ENCODE data around the gene TAAR1.

DNA sequence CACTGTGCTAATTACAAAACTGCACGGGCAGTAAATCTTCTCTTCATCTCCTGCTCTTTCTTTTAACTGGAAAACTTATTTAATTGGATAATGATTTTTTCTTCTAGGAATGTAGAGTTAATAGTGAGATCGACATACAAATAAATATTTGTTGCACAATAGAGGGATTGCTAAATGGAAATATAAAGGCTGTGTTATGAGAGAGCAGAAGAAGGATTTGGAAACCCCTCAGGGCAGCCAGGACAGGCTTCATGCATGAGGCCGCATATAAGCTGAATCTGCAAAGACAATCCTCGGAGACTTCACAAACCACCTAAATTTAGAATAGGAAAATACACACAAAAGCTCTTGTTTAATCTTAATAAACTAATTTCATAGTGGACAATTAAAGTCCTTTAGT lies 2.9 kb upstream of the TAAR1 start:
- TF ChIP-seq, protein P1, sequence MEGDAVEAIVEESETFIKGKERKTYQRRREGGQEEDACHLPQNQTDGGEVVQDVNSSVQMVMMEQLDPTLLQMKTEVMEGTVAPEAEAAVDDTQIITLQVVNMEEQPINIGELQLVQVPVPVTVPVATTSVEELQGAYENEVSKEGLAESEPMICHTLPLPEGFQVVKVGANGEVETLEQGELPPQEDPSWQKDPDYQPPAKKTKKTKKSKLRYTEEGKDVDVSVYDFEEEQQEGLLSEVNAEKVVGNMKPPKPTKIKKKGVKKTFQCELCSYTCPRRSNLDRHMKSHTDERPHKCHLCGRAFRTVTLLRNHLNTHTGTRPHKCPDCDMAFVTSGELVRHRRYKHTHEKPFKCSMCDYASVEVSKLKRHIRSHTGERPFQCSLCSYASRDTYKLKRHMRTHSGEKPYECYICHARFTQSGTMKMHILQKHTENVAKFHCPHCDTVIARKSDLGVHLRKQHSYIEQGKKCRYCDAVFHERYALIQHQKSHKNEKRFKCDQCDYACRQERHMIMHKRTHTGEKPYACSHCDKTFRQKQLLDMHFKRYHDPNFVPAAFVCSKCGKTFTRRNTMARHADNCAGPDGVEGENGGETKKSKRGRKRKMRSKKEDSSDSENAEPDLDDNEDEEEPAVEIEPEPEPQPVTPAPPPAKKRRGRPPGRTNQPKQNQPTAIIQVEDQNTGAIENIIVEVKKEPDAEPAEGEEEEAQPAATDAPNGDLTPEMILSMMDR (IDR thresholded peaks at IDR 0.05), result no peak
- no peak for TF ChIP-seq POLR2A (IDR thresholded peaks at IDR 0.05)

Measured in uterus (tissue), 2 donors.